ENCODE measurements around the gene NFIB.

Gene NFIB

GRCh38 chr9:14057368-14058324 lies 256.3 kb downstream of the NFIB start:
- H3K4me3 ChIP-seq (ENCODE audit: low read depth, low read length): no peak overlapping the region
- no peak for TF ChIP-seq CTCF (IDR thresholded peaks at IDR 0.05; ENCODE audit: low read depth, low read length)

- no peak for TF ChIP-seq CTCF (IDR thresholded peaks at IDR 0.05; ENCODE audit: low read depth, low read length)
- H3K4me3 ChIP-seq (ENCODE audit: low read depth, low read length): no peak overlapping the region
Observed at GRCh38 chr9:14056316-14056861, 257.6 kb downstream of the NFIB start.

GRCh38 chr9:14054096-14054495 lies 259.8 kb downstream of the NFIB start:
- no peak for TF ChIP-seq CTCF (IDR thresholded peaks at IDR 0.05; ENCODE audit: low read depth, low read length)
- no peak overlapping the region for H3K4me3 ChIP-seq (ENCODE audit: low read depth, low read length)

- TF ChIP-seq CTCF (IDR thresholded peaks at IDR 0.05; ENCODE audit: low read depth, low read length): no peak
Observed at GRCh38 chr9:14052359-14052758, 261.6 kb downstream of the NFIB start.

GRCh38 chr9:14051419-14051818 lies 262.5 kb downstream of the NFIB start:
- H3K4me3 ChIP-seq (ENCODE audit: low read depth, low read length): no peak overlapping the region
- TF ChIP-seq CTCF (IDR thresholded peaks at IDR 0.05; ENCODE audit: low read depth, low read length): no peak

More at GRCh38 chr9:14052359-14052758, 261.6 kb downstream of the NFIB start:
- H3K4me3 ChIP-seq (ENCODE audit: low read depth, low read length): no peak overlapping the region

GRCh38 chr9:14043483-14043882 lies 270.5 kb downstream of the NFIB start:
- no peak for TF ChIP-seq CTCF (IDR thresholded peaks at IDR 0.05; ENCODE audit: low read depth, low read length)
- no peak overlapping the region for H3K4me3 ChIP-seq (ENCODE audit: low read depth, low read length)

- no peak overlapping the region for H3K4me3 ChIP-seq (ENCODE audit: low read depth, low read length)
- no peak for TF ChIP-seq CTCF (IDR thresholded peaks at IDR 0.05; ENCODE audit: low read depth, low read length)
Observed at GRCh38 chr9:14037331-14037730, 276.6 kb downstream of the NFIB start.

Data from WI38 (cell line).